Activated CD8-positive, alpha-beta T cell treated with anti-CD3 and anti-CD28 coated beads, Interleukin-2, amount 10 ng/mL, durations not matched to agents 7 days and 5 days (primary cell): ENCODE results near the gene SLC39A11. TPM values are rescaled to one million over a fixed set of nuclear protein-coding genes. Genes with fewer than 3 reads are reported as not detected.
"Not testable (repeated sequence)": the region's sequence is repeated elsewhere in the genome, so short reads cannot be mapped to it uniquely, and the experiment has no call there.

Experiments
- ATAC-seq: fragments of 150-1000 bp; cut with Tn5 transposase; one replicate; pipeline ENCODE4 v1.10.0; 2021; ENCODE audit warnings: moderate library complexity
- CTCF ChIA-PET: fragments of 350-600 bp; sonication (Branson Sonifier 250); formaldehyde crosslinking; loops from one replicate; lab custom pipeline; 2021; ENCODE audit warnings: antibody characterized with exemption; lab: Charles Lee
- POLR2A ChIA-PET: fragments of 350-600 bp; sonication (Branson Sonifier 250); formaldehyde crosslinking; loops from one replicate; lab custom pipeline; 2021; ENCODE audit warnings: antibody characterized with exemption; lab: Charles Lee
- DNase-seq: peaks from one replicate; pipeline ENCODE4 v3.0.0-alpha.2; 2020
- H3K27ac Mint-ChIP-seq: one replicate; pipeline ENCODE4 v1.8.0; 2021; ENCODE audit warnings: mild to moderate bottlenecking, mixed read lengths
- H3K27me3 Mint-ChIP-seq: one replicate; pipeline ENCODE4 v1.8.0; 2021; ENCODE audit warnings: low read depth, mixed read lengths
- H3K36me3 Mint-ChIP-seq: one replicate; pipeline ENCODE4 v1.8.0; 2021; ENCODE audit warnings: low read depth, mixed read lengths
- H3K4me1 Mint-ChIP-seq: one replicate; pipeline ENCODE4 v1.8.0; 2021; ENCODE audit warnings: low read depth, mixed read lengths
- H3K4me3 Mint-ChIP-seq: one replicate; pipeline ENCODE4 v1.8.0; 2021; ENCODE audit warnings: mild to moderate bottlenecking, mixed read lengths
- H3K9me3 Mint-ChIP-seq: one replicate; pipeline ENCODE4 v1.8.0; 2022; ENCODE audit warnings: mixed read lengths; ENCODE audit not compliant: insufficient read depth
- total RNA-seq, 2 experiments: library from RNA; stranded (reverse); gene quantifications; one replicate each; pipeline ENCODE4 v1.2.3, GENCODE V29; 2021

SLC39A11 gene
- total RNA-seq, 2 experiments from 2014 or later = 20.2 to 20.5 TPM

- peaks cover 55% of the 10 kb centered on the region for H3K4me1 Mint-ChIP-seq
- no peak for ATAC-seq
- H3K4me3 Mint-ChIP-seq = no peak overlapping the region
- POLR2A ChIA-PET = interaction anchor here (0.5 kb wide), 1 partner anchor 656 kb away, joined by 5 read pairs; no protein-coding TSS in a partner anchor
- no peak overlapping the region for H3K27ac Mint-ChIP-seq
- H3K27me3 Mint-ChIP-seq = no peaks in the 10 kb centered on the region
- CTCF ChIA-PET = interaction anchor here (1.5 to 10.1 kb wide), 3 partner anchors 10 to 160 kb away, joined by 4 to 107 read pairs (median 18); no protein-coding TSS in a partner anchor
- no peak for DNase-seq
- no peaks in the 10 kb centered on the region for H3K9me3 Mint-ChIP-seq
- H3K36me3 Mint-ChIP-seq = peaks cover 14% of the 10 kb centered on the region
Observed at GRCh38 chr17:72717276-72717675, 375.2 kb downstream of the SLC39A11 start.

GRCh38 chr17:72715906-72716572 is 376.4 kb downstream of the SLC39A11 start:
- ATAC-seq (no peak), DNase-seq (no peak)
- Mint-ChIP-seq H3K4me3 (no peak overlapping the region), H3K27ac (no peak overlapping the region), H3K27me3 (no peaks in the 10 kb centered on the region), H3K36me3 (peaks cover 22% of the 10 kb centered on the region), H3K4me1 (peaks cover 54% of the 10 kb centered on the region), H3K9me3 (peaks cover 2% of the 10 kb centered on the region)
- ChIA-PET POLR2A (no interaction called here), CTCF (interaction anchor here (10.1 kb wide), 1 partner anchor 11 kb away, joined by 107 read pairs; no protein-coding TSS in a partner anchor)

- no peak for DNase-seq
- Mint-ChIP-seq H3K4me3 (no peak overlapping the region), H3K36me3 (peaks cover 36% of the 10 kb centered on the region), H3K27ac (peak overlapping the region; percentile 11), H3K9me3 (peaks cover 17% of the 10 kb centered on the region), H3K4me1 (peaks cover 54% of the 10 kb centered on the region), H3K27me3 (no peaks in the 10 kb centered on the region)
- ATAC-seq = no peak
- POLR2A ChIA-PET = no interaction called here
- CTCF ChIA-PET = interaction anchor here (10.1 kb wide), 1 partner anchor 13 kb away, joined by 107 read pairs; no protein-coding TSS in a partner anchor
Observed at GRCh38 chr17:72714357-72714966, 378.0 kb downstream of the SLC39A11 start.

- Mint-ChIP-seq H3K4me3 (no peak overlapping the region), H3K27me3 (no peaks in the 10 kb centered on the region), H3K27ac (no peak overlapping the region), H3K9me3 (peaks cover 17% of the 10 kb centered on the region), H3K4me1 (peaks cover 53% of the 10 kb centered on the region), H3K36me3 (peaks cover 36% of the 10 kb centered on the region)
- CTCF ChIA-PET = interaction anchor here (10.1 kb wide), 1 partner anchor 13 kb away, joined by 107 read pairs; no protein-coding TSS in a partner anchor
- DNase-seq (no peak), ATAC-seq (no peak)
- POLR2A ChIA-PET = no interaction called here
Observed at GRCh38 chr17:72713701-72714100, 378.8 kb downstream of the SLC39A11 start.

GRCh38 chr17:72711521-72712310 is 380.8 kb downstream of the SLC39A11 start:
- peaks cover 47% of the 10 kb centered on the region for H3K36me3 Mint-ChIP-seq
- no peak for ATAC-seq
- peaks cover 17% of the 10 kb centered on the region for H3K9me3 Mint-ChIP-seq
- POLR2A ChIA-PET = interaction anchor here (0.5 kb wide), 1 partner anchor 37 kb away, joined by 4 read pairs; no protein-coding TSS in a partner anchor
- CTCF ChIA-PET = interaction anchor here (1.2 to 10.1 kb wide), 3 partner anchors 15 to 274 kb away, joined by 3 to 107 read pairs (median 3); no protein-coding TSS in a partner anchor
- no peak for DNase-seq
- H3K4me3 Mint-ChIP-seq = no peak overlapping the region
- no peak overlapping the region for H3K27ac Mint-ChIP-seq
- H3K4me1 Mint-ChIP-seq = peaks cover 45% of the 10 kb centered on the region
- no peaks in the 10 kb centered on the region for H3K27me3 Mint-ChIP-seq

- H3K36me3 Mint-ChIP-seq = peaks cover 47% of the 10 kb centered on the region
- POLR2A ChIA-PET = interaction anchor here (0.6 kb wide), 1 partner anchor 14 kb away, joined by 5 read pairs; no protein-coding TSS in a partner anchor
Observed at GRCh38 chr17:72710834-72711233, 381.7 kb downstream of the SLC39A11 start.

GRCh38 chr17:72710202-72710601 is 382.3 kb downstream of the SLC39A11 start:
- peaks cover 45% of the 10 kb centered on the region for H3K36me3 Mint-ChIP-seq

More at GRCh38 chr17:72710834-72711233, 381.7 kb downstream of the SLC39A11 start:
- no peak for DNase-seq
- ATAC-seq = no peak
- CTCF ChIA-PET = interaction anchor here (1.3 to 10.1 kb wide), 2 partner anchors 16 to 154 kb away, joined by 3 to 107 read pairs; no protein-coding TSS in a partner anchor
- Mint-ChIP-seq H3K9me3 (peaks cover 17% of the 10 kb centered on the region), H3K27me3 (no peaks in the 10 kb centered on the region), H3K4me1 (peaks cover 50% of the 10 kb centered on the region), H3K27ac (no peak overlapping the region), H3K4me3 (no peak overlapping the region)

GRCh38 chr17:72708682-72709081 is 383.8 kb downstream of the SLC39A11 start:
- DNase-seq, H3K27me3 Mint-ChIP-seq, ATAC-seq, H3K4me3 Mint-ChIP-seq: not testable (repeated sequence)
- peaks cover 17% of the 10 kb centered on the region for H3K9me3 Mint-ChIP-seq
- peaks cover 39% of the 10 kb centered on the region for H3K36me3 Mint-ChIP-seq
- ChIA-PET POLR2A (interaction anchor here (1.9 kb wide), 1 partner anchor 10 kb away, joined by 9 read pairs; no protein-coding TSS in a partner anchor), CTCF (interaction anchor here (1.2 to 2.1 kb wide), 4 partner anchors 11 to 278 kb away, joined by 3 to 27 read pairs (median 6); no protein-coding TSS in a partner anchor)
- H3K27ac Mint-ChIP-seq = peak overlapping the region; percentile 75
- H3K4me1 Mint-ChIP-seq = peaks cover 40% of the 10 kb centered on the region

More at GRCh38 chr17:72710202-72710601, 382.3 kb downstream of the SLC39A11 start:
- Mint-ChIP-seq H3K4me1 (peaks cover 48% of the 10 kb centered on the region), H3K9me3 (peaks cover 17% of the 10 kb centered on the region), H3K27ac (peak overlapping the region; percentile 80), H3K27me3 (no peaks in the 10 kb centered on the region), H3K4me3 (no peak overlapping the region)
- no peak for ATAC-seq
- CTCF ChIA-PET = interaction anchor here (1.4 to 10.1 kb wide), 3 partner anchors 9 to 17 kb away, joined by 10 to 107 read pairs (median 27); no protein-coding TSS in a partner anchor
- POLR2A ChIA-PET = interaction anchor here (0.6 to 1.9 kb wide), 2 partner anchors 9 to 14 kb away, joined by 5 to 9 read pairs; no protein-coding TSS in a partner anchor
- DNase-seq = no peak

GRCh38 chr17:72707881-72708280 is 384.6 kb downstream of the SLC39A11 start:
- POLR2A ChIA-PET = no interaction called here
- no peak overlapping the region for H3K27ac Mint-ChIP-seq
- peaks cover 39% of the 10 kb centered on the region for H3K36me3 Mint-ChIP-seq
- H3K4me1 Mint-ChIP-seq = peaks cover 40% of the 10 kb centered on the region
- no peak for ATAC-seq
- H3K4me3 Mint-ChIP-seq = no peak overlapping the region
- CTCF ChIA-PET = no interaction called here
- H3K27me3 Mint-ChIP-seq = no peaks in the 10 kb centered on the region
- H3K9me3 Mint-ChIP-seq = peaks cover 17% of the 10 kb centered on the region
- DNase-seq = no peak

- Mint-ChIP-seq H3K27ac (no peak overlapping the region), H3K27me3 (no peaks in the 10 kb centered on the region), H3K4me1 (peaks cover 37% of the 10 kb centered on the region), H3K36me3 (peaks cover 28% of the 10 kb centered on the region), H3K9me3 (peaks cover 17% of the 10 kb centered on the region), H3K4me3 (no peak overlapping the region)
- ChIA-PET POLR2A (interaction anchor here (1.3 kb wide), 1 partner anchor 13 kb away, joined by 4 read pairs; no protein-coding TSS in a partner anchor), CTCF (interaction anchor here (0.9 to 5.3 kb wide), 3 partner anchors 19 to 280 kb away, joined by 3 to 33 read pairs (median 3); no protein-coding TSS in a partner anchor)
- ATAC-seq = no peak
- no peak for DNase-seq
Observed at GRCh38 chr17:72706396-72706981, 386.0 kb downstream of the SLC39A11 start.
